ENCODE data around the gene HS2ST1.

- TF ChIP-seq CTCF (IDR thresholded peaks at IDR 0.05) (no peak), POLR2A (IDR thresholded peaks at IDR 0.05) (no peak)
These were observed 24.0 kb downstream of the HS2ST1 start for GRCh38 chr1:86938450-86938849.

Data from vagina (tissue), 2 donors.